ENCODE results near the gene NRG4. TPM values are rescaled to one million over a fixed set of nuclear protein-coding genes. Genes with fewer than 3 reads are reported as not detected.

The NRG4 gene
- polyA plus RNA-seq, 1 experiment = not detected

GRCh38 chr15:76010613-76011012 is 1.6 kb downstream of the NRG4 start:
- no peak for DNase-seq (ENCODE audit: low read depth)
- CTCF ChIA-PET = no interaction called here
- TF ChIP-seq CTCF (IDR thresholded peaks at IDR 0.05; ENCODE audit: insufficient read depth, low read depth, low read length) = no peak
- H3K36me3 ChIP-seq (ENCODE audit: control insufficient read depth, insufficient read depth, low read length) = no peaks in the 10 kb centered on the region
- no peak overlapping the region for H3K4me3 ChIP-seq (ENCODE audit: low read depth, low read length)
- POLR2A ChIA-PET = no interaction called here
- H3K27me3 ChIP-seq (ENCODE audit: control insufficient read depth, insufficient read depth, low read length) = no peaks in the 10 kb centered on the region; the same call in 1 of the 2 replicates

- CTCF ChIA-PET = interaction anchor here (0.6 kb wide), 1 partner anchor 1352 kb away, joined by 4 read pairs; no protein-coding TSS in a partner anchor
- no peaks in the 10 kb centered on the region for H3K36me3 ChIP-seq (ENCODE audit: control insufficient read depth, insufficient read depth, low read length)
- TF ChIP-seq CTCF (IDR thresholded peaks at IDR 0.05; ENCODE audit: insufficient read depth, low read depth, low read length) = no peak
- POLR2A ChIA-PET = interaction anchor here (0.6 kb wide), 1 partner anchor 59 kb away, joined by 3 read pairs; no protein-coding TSS in a partner anchor
- H3K4me3 ChIP-seq (ENCODE audit: low read depth, low read length) = no peak overlapping the region
- no peaks in the 10 kb centered on the region for H3K27me3 ChIP-seq (ENCODE audit: control insufficient read depth, insufficient read depth, low read length)
- no peak for DNase-seq (ENCODE audit: low read depth)
Measured at GRCh38 chr15:76006136-76006778, 6.0 kb downstream of the NRG4 start.

GRCh38 chr15:76003364-76003763 is 8.9 kb downstream of the NRG4 start:
- Histone ChIP-seq H3K36me3 (ENCODE audit: control insufficient read depth, insufficient read depth, low read length) (no peaks in the 10 kb centered on the region), H3K27me3 (ENCODE audit: control insufficient read depth, insufficient read depth, low read length) (0 out of 2 replicates have a peak, but pooled peaks cover 3% of the 10 kb centered on the region), H3K4me3 (ENCODE audit: low read depth, low read length) (no peak overlapping the region)
- DNase-seq (ENCODE audit: low read depth) = no peak
- ChIA-PET POLR2A (no interaction called here), CTCF (interaction anchor here (1.0 kb wide), 1 partner anchor 9 kb away, joined by 3 read pairs; no protein-coding TSS in a partner anchor)
- TF ChIP-seq CTCF (IDR thresholded peaks at IDR 0.05; ENCODE audit: insufficient read depth, low read depth, low read length) = no peak

- TF ChIP-seq CTCF (IDR thresholded peaks at IDR 0.05; ENCODE audit: insufficient read depth, low read depth, low read length) = no peak
- POLR2A ChIA-PET = no interaction called here
- H3K4me3 ChIP-seq (ENCODE audit: low read depth, low read length) = no peak overlapping the region
- no peaks in the 10 kb centered on the region for H3K36me3 ChIP-seq (ENCODE audit: control insufficient read depth, insufficient read depth, low read length)
- no peak for DNase-seq (ENCODE audit: low read depth)
- H3K27me3 ChIP-seq (ENCODE audit: control insufficient read depth, insufficient read depth, low read length) = peaks cover 5% of the 10 kb centered on the region; the same call in 1 of the 2 replicates
- CTCF ChIA-PET = no interaction called here
Measured at GRCh38 chr15:75995611-75996010, 16.6 kb downstream of the NRG4 start.

- CTCF ChIA-PET = interaction anchor here (0.6 kb wide), 1 partner anchor 53 kb away, joined by 3 read pairs; no protein-coding TSS in a partner anchor
- no peak for DNase-seq (ENCODE audit: low read depth)
- H3K36me3 ChIP-seq (ENCODE audit: control insufficient read depth, insufficient read depth, low read length) = no peaks in the 10 kb centered on the region
- no peak overlapping the region for H3K4me3 ChIP-seq (ENCODE audit: low read depth, low read length)
- TF ChIP-seq CTCF (IDR thresholded peaks at IDR 0.05; ENCODE audit: insufficient read depth, low read depth, low read length) = no peak
- peaks cover 3% of the 10 kb centered on the region; the same call in 1 of the 2 replicates for H3K27me3 ChIP-seq (ENCODE audit: control insufficient read depth, insufficient read depth, low read length)
- POLR2A ChIA-PET = no interaction called here
Measured at GRCh38 chr15:75994220-75994619, 18.0 kb downstream of the NRG4 start.

Measured in BJ (cell line).